HG02973 (cell line): ENCODE measurements around the gene GABRG2.
"Not testable (repeated sequence)": the region's sequence is repeated elsewhere in the genome, so short reads cannot be mapped to it uniquely, and the experiment has no call there.

Experiments used
- ATAC-seq: cut with Tn5 transposase; IDR thresholded peaks from one replicate; pipeline ENCODE4 v1.9.1; 2021; ENCODE audit warnings: moderate library complexity; ENCODE audit not compliant: unreplicated experiment

GABRG2 gene

GRCh38 chr5:162067655-162068411, at the start of gene GABRG2:
GABRG2 (plus strand) TSS chr5:162067773; CDS start chr5:162068000, 227 bp downstream.
- no peak for ATAC-seq

- ATAC-seq, result no peak
Observed at GRCh38 chr5:162025312-162025711, 42.3 kb upstream of the GABRG2 start.

- no peak for ATAC-seq
Observed at GRCh38 chr5:162026803-162027202, 40.8 kb upstream of the GABRG2 start.

GRCh38 chr5:162037431-162037830, 30.1 kb upstream of the GABRG2 start:
- no peak for ATAC-seq

- no peak for ATAC-seq
Observed at GRCh38 chr5:162047279-162047678, 20.3 kb upstream of the GABRG2 start.

- no peak for ATAC-seq
Observed at GRCh38 chr5:162052676-162053075, 14.9 kb upstream of the GABRG2 start.

GRCh38 chr5:162055095-162055494, 12.5 kb upstream of the GABRG2 start:
- not testable (repeated sequence) for ATAC-seq

GRCh38 chr5:162067162-162067561, 411 bp upstream of the GABRG2 start:
- ATAC-seq, result no peak

- ATAC-seq, result no peak
Observed at GRCh38 chr5:162068412-162068811, 839 bp downstream of the GABRG2 start.

GRCh38 chr5:162068936-162069335, 1.4 kb downstream of the GABRG2 start:
- no peak for ATAC-seq

- no peak for ATAC-seq
Observed at GRCh38 chr5:162078805-162079204, 11.2 kb downstream of the GABRG2 start.

GRCh38 chr5:162091336-162091735, 23.8 kb downstream of the GABRG2 start:
- ATAC-seq, result no peak

GRCh38 chr5:162096448-162096847, 28.9 kb downstream of the GABRG2 start:
- ATAC-seq, result no peak

GRCh38 chr5:162107591-162107990, 40.0 kb downstream of the GABRG2 start:
- ATAC-seq, result no peak

GRCh38 chr5:162119801-162120200, 52.2 kb downstream of the GABRG2 start:
- ATAC-seq, result no peak

GRCh38 chr5:162128117-162128516, 60.5 kb downstream of the GABRG2 start:
- no peak for ATAC-seq

GRCh38 chr5:162132348-162132747, 64.8 kb downstream of the GABRG2 start:
- ATAC-seq, result no peak

- ATAC-seq, result no peak
Observed at GRCh38 chr5:162139190-162139589, 71.6 kb downstream of the GABRG2 start.

GRCh38 chr5:162154242-162154641, 86.7 kb downstream of the GABRG2 start:
- no peak for ATAC-seq

GRCh38 chr5:162160401-162160800, 92.8 kb downstream of the GABRG2 start:
- ATAC-seq, result no peak

GRCh38 chr5:162163663-162164062, 96.1 kb downstream of the GABRG2 start:
- no peak for ATAC-seq

- no peak for ATAC-seq
Observed at GRCh38 chr5:162174358-162174974, 106.9 kb downstream of the GABRG2 start.

- ATAC-seq, result no peak
Observed at GRCh38 chr5:162187371-162187770, 119.8 kb downstream of the GABRG2 start.
